Stimulated activated CD8-positive, alpha-beta memory T cell treated with anti-CD3 and anti-CD28 coated beads, Interleukin-7, amount 100 ng/mL, for 48 hours (primary cell): ENCODE data around the gene SYTL5.

Experiments
- DNase-seq, 2 donors: peaks; one replicate each; pipeline ENCODE4 v3.0.0-alpha.2; 2020; ENCODE audit warnings: low read depth in 1 of 2; ENCODE audit errors: extremely low read depth in 1 of 2

SYTL5 gene

DNA sequence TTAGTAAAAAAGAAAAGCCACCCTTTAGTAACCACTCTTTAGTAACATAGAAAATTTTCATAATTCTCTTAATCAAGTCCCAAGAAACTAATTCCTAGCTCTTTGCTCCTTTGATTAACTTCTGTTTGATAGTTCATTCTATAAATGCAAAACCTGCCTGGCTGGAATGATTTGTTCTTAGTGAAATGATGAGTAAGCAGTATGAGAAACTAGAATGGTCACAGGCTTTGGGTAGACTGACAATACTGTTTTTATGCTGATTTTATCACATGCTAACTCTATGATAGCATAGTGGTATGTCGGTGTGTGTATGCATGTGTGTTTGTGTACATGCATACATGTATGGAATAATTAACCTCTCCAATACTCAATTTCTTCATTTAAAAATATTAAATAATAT lies 81.2 kb downstream of the SYTL5 start:
- DNase-seq: no peak

DNA sequence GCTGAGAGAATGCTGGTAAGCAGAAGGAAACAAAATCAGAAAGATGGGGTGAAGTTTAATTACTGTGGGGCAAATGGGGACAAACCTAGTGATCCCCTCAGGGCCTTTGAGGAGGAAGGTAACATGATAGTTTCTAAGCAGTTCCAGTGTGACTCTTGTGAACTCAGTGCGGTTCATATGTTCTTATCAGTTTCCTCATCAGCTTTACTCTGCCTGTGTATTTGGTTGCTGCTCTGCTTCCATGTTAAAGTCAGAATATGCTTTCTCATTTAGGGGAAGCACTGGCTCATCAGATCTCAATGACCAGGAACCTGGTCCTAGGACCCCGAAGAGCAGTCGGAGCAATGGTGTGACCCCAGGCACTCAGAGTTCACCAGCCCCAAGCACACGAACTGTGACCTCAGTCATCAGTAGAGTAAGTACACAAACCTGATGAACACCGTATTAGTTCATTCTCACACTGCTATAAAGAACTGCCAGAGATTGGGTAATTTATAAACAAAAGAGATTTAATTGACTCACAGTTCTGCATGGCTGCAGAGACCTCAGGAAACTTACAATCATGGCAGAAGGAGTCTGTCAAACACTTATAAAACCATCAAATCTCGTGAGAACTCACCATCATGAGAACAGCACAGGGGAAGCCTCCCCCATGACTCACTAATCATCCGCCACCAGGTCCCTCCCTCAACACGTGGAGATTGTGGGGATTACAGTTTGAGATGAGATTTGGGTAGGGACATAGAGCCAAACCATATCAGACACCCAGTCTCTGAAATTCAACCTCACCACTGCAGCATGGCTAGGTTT lies 83.0 kb downstream of the SYTL5 start:
- DNase-seq: no peak

DNA sequence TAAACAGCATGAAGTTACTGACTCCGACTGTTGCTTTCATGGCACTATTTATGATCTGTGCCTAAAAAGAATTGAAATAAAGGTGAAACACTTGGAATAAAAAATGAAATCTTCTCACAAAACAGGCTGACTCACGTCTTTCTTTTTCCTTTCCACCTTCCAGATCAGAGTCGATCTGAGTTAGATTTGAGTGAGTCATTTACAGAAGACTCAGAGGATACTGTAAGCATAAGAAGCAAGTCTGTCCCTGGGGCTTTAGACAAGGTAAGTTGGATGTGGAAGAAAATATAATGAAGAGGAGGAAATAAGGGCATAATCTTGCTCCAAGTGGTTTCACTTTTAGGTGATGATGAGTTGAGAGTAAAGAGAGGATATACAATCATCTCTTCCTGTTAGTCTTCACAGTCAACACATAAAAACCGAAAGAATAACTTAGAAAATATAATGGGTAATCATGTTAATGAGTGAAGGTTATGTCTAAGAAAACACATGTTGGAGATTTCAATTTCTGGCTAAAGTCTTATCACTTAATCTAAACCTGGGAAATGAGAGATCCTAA lies 89.7 kb downstream of the SYTL5 start:
- DNase-seq: no peak

DNA sequence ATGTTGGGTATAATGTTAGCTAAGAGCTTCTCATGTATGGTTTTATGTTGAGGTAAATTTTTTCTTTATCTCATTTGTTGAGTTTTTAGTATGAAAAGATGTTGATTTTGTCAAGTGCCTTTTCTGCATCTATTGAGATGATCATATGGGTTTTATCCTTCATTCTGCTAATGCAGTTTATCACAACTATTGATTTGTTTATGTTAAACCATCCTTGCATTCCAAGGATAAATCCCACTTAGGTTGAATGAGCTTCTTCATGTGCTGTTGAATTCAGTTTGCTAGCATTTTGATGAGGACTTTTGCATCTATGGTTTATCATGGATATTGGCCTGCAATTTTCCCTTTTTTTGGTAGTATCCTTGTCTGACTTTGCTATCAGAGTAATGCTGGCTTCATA lies 93.3 kb downstream of the SYTL5 start:
- no peak for DNase-seq

DNA sequence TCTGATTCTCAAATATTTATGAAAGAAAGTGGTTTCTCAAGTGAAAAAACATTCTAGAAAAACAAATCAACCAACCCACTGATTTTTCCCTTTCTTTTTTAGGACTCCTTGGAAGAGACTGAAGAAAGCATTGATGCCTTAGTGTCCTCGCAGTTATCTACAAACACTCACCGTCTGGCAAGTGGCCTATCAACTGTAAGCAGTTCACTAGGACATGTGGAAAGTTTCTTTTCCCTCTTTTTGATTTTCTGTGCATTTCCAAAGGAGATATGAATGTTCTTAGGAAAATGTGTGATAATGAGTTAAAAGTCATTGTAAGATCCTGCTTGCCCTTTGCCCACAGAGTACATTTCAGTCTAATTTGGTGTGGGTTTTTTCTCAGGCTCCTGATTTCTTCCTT lies 95.9 kb downstream of the SYTL5 start:
- no peak for DNase-seq

DNA sequence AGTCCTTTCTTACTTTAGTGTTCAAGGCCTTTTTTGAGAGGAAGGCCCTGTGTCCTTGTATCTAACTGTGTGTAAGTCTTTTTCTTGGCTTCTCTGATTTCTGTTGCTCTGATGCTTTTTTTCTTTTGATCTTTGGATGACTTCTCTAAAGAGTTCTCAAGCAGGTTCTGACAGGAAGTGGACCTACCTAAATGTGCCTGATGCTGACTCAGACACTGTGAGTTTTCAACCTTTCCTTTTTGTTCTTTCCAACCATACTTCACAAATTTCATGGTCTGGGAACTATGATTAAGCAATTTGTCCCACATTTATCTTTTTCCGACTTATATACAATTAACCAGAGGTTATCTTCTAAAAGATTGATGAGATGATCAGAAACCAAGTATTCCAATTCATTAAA lies 96.5 kb downstream of the SYTL5 start:
- DNase-seq: no peak

DNA sequence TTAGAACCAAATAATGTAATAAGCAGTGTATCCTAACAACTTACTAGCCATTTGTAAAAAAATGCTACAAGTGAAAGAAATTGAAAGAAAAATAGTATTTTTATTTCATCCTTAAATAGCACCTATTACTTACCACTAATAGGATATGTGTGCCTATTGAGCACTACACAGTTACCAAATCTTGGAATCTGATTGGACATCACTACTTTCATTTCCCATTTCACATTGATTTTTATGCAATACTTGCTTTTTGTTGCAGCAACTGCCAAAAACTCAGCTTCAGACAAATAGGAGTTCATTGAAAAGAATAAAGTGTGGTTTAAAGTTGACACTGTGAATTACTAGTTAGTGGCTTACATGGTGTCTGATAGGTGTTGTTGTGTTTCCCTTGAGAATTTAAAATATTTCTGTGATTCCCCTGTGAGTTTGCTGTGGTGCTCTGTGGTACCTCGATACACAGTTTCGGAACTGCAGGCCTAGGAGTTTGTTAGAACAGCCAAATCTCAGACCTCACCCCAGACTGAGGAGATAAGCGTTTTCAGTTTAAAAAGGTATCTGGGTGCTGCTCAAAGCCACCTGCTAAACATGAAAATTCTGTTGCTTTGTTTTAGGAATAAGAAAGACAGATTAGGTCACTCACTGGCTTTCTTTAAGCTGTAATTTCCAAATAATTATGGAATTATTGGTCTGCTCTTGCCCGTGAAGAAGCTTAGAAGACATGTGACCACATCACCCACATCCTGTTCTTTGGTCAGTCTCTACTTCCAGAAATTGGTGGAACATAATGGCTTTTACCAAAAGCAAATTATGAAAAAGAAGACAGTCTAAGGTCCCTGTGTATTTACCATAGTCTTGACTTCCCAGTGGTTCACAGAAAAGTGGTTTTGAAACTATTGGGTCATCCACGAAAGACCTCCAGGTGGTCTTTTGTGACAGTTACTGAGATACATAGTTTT lies 97.8 kb downstream of the SYTL5 start:
- no peak for DNase-seq

DNA sequence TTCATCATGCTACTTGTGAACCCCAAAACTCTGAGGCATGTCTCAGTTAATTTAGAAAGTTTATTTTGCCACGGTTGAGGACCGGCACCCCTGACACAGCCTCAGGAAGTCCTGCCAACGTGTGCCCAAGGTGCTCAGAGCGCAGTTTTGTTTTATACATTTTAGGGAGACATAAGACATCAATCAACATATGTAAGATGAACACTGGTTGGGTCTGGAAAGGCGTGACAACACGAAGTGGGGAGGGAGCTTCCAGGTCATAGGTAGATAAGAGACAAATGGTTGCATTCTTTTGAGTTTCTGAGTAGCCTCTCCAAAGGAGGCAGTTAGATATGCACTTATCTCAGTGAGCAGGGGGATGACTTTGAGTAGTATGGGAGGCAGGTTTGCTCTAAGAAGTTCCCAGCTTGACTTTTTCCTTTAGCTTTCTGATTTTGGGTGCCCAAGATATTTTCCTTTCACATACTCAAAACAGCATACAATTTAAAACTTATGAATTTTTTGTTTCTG lies 98.9 kb downstream of the SYTL5 start:
- no peak for DNase-seq

DNA sequence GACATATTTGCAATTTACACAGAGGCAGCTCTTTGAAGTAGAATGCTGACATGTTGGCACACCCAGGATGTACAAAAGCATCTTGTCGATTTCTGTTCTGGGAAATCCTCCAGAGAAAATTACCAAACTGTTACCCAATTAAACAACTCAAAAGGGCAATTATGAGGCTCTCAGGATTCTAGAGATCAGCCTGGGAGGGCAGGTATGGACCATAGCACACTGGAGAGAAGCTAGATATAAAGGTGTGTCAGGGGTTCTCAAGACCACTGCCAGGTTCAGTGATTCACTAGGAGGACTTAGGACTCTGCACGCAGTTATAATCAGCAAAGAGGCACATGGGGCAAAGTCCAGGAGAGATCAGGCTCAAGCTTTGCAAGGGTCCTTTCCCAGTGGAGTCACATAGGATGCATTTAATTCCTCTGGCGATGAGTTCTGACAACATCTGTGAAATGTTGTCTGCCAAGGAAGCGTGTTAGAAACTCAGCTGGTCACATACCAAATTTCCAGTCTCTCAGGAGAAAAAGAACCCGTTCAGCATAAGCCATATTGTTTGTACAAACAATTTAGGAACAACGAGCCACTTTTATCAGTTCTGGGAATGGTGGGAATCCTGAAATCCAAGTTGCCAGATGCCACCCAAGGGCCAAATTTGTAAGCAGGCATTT lies 100.8 kb downstream of the SYTL5 start:
- no peak for DNase-seq

DNA sequence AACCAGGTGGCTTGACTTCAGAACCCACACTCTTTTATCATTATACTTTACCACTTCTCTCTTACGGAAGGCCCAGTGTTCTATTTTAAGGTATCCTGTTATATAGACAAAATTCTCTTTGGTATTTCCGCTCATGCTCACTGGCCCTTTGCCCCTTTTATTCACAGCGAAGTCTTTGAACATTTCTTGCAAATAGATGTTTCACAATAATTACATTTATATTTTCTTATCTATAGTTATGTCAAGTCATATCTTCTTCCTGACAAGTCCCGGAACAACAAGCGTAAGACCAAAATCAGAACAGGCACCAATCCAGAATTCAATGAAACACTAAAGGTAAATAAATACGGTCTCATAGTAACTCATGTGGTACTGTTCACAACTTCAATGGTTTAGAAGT lies 102.0 kb downstream of the SYTL5 start:
- no peak for DNase-seq

DNA sequence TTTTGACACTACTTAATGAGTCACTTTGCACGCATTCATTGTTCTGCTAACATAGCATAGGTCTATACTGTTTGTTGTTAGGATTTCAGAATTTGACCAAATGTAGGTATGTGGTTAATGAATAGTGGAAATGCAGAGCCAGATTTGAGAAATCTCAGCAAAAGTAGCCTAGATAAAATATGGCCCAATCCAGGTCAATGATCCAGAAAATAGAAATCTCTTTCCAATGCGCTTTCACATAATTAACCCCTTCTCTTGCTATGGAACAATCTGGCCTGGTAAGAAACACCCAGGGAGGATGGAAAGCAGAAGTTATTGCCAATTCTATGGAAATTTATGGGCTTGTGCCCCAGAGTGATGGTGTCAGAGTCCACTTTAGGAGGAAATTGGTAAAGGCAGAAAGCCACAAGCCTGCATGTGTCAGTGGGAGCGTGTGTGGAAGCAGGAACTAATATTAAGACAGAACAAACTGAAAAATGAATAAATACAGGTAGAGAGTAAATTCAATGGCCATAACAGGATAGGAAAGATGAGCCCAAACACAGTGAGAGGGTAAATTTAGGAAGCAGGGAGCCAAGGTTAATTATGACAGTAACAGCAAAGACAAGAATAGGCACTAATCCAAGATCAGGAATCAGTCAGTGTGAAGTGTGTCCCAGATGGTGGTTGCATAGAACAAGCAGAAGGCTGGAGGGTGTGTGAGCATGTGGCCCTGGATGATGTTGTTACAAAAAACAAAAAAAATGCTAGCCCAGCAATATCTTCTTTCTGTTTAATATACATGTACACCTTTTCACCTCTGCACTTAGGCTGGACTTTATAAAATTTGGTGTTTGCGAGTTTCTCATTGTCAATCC lies 102.9 kb downstream of the SYTL5 start:
- no peak for DNase-seq

DNA sequence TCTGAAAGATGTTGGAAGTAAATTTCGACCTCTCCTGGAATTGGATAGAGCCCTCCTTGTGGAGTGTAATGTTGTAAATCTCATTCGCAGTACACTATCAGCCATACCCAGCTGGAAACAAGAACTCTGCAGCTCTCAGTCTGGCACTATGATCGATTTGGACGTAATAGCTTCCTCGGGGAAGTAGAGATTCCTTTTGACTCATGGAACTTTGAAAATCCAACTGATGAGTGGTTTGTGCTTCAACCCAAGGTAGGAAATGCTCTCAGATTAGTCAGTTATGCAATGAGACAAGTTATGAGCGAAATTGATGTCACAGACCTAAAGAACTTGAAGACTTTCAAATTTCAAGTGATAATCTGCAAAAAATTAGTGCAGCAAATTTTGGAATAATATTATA lies 103.9 kb downstream of the SYTL5 start:
- DNase-seq: no peak

DNA sequence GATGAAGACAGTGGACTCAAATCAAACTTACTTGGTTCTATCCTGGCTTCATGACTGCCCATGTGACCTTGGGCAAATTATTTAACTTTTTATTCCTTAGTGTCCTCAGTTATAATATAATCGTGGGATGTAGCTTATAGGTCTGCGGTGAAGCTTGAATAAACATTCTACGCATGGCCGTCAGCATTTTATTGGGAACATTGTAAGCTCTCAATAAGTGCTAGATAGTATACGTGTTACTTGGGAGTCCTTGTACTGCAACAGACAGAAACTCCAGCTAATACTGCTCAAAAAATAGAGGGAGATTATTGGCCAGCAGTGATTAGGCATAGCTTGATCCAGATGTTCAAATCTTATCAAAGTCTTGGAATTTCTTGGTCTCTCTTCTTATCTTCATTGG lies 104.8 kb downstream of the SYTL5 start:
- DNase-seq: no peak

DNA sequence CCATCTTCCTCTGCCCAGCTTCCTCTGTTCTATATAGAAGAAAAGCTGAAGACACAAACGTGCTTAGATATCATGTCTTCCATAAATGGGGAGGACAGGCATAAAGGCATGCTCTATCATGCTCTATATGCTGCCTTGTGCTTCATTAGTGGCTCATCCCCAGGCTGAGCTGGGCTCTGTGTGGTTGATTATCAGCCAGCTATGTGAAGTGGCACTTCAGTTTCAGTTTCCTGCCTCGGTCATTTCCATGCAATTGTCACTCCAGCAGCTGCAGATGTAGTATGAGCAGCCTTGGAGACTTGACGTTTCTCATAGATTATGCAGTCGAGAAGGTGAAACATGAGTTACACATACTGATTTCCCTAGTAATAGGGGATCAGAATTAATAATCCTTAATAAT lies 106.2 kb downstream of the SYTL5 start:
- no peak for DNase-seq

DNA sequence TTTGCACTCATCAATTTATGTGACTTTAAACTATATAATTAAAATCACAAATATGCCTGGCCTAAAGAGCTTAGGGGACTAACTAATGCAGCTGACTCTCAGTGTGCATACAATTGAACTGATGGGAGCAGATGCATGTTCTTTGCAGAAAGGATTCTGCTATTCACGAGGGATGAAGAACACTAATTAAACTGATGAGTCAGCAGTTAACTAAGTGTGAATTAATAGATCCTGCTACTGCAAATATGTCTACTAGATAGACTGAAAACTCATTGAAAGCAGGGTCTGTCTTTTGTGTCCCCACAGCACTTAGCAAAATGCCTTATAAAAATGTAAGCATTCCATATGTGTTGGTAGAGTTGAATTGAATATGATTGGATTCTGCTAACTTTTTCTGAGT lies 110.4 kb downstream of the SYTL5 start:
- DNase-seq: no peak

DNA sequence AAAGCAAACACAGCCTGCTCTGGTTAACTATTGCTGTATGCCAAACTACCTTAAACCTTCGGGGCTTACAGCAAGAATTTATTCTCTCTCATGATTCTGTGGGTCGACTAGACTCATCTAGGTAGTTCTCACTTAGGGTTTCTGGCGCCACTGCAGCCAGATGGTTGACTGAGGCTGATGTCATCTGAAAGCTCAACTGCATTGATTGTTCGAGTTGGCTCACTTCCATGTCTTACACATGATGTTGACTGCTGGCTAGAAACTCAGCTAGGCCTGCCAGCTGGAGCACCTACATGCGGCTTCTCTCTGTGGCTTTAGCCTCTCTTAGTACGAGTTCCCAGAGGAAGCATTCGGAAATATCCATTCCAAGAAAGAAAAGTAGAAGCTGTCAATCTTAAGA lies 111.1 kb downstream of the SYTL5 start:
- no peak for DNase-seq

DNA sequence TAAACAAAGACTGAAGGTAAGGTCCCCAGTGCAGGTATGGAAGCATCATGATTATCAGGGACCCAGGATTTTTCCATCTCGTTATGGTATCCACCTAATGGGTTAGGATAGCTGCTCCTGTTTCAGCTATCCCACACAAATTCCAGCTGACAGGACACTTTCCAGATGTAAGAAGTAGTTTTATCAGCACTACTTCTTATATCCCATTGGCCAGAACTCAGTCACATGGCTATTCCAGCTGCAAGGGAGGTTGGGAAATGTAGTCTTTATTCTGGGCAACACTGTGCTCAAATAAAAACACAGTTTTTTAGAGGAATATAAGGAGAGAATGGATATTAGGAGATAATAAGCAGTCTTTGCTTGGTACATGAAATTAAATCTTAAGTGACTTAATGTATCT lies 117.6 kb downstream of the SYTL5 start:
- no peak for DNase-seq

DNA sequence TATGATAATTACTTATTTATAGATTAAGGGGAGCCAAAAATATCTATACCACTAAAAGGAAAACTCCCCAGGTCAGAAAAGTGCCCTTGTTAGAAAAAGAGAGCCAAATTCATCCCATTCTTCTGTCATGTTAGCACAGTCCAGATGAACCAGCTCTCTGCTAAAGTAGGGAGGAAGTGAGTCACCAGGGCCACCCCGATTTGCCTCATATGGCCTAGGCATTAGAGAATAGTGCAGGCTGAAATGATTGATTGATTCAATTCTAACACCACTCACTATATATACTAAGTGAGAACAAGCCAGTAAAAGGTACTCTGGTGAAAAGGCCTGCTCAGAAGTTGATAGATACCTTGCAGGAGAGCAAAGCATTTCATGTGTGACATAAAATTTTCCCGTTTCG lies 119.8 kb downstream of the SYTL5 start:
- no peak for DNase-seq

DNA sequence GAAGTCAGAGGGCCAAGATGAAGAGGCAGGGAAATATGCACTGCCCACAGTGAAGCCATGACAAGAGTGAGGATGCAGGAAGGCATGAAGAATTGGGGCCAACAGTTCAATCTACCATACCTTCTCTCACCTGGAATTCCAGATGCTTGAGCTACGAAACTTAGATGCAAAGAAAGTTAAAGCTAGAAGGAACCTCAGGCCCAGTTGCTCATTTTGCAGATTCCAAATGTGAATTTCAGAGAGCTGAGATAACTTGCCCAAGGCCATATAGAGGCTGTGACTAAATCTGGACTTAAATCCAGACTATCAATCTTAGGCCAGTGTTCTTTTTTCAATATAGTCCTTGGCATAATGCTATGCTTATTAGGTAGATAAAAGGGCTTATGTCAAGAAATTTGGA lies 121.6 kb downstream of the SYTL5 start:
- DNase-seq: no peak

DNA sequence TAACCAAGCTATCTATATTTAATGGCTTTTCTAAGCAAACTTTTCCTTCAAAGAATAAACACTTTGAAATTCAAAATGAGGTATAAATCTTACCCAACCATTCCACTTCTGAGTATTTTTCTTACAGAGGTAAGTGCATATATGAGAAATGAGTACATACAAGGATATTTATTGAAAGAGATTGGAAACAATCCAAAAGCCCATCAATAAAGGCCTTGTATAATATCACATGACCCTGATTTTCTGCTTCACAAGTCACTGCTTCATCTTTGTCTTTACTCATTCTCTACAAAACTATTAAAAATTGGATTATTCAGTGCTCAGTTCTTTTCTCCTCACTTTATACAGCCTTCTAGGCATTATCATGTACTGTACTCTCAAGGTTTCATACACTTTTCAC lies 123.0 kb downstream of the SYTL5 start:
- DNase-seq: no peak
